Activated T-cell treated with anti-CD3 and anti-CD28 coated beads, Interleukin-2, amount 50 U/mL, for 72 hours (primary cell): ENCODE data around the gene ZDHHC21. TPM values are rescaled to one million over a fixed set of nuclear protein-coding genes. Genes with fewer than 3 reads are reported as not detected.

Source experiments
- ATAC-seq, 2 donors: fragments of 150-1000 bp; cut with Tn5 transposase; replicated peaks in 1 of 2; 2 replicates each; pipeline ENCODE4 v1.10.0; 2021; ENCODE audit warnings: moderate library complexity in 2 of 2, mild to moderate bottlenecking in 1 of 2
- DNase-seq, 2 donors: peaks; one replicate each; pipeline ENCODE4 v3.0.0; 2021 to 2022; ENCODE audit warnings: mixed read lengths in 1 of 2
- H3K27ac Mint-ChIP-seq: one replicate; pipeline ENCODE4 v1.8.0; 2022; ENCODE audit warnings: mild to moderate bottlenecking, moderate library complexity, mixed read lengths
- H3K27me3 Mint-ChIP-seq: one replicate; pipeline ENCODE4 v1.8.0; 2022; ENCODE audit warnings: low read depth, mixed read lengths
- H3K36me3 Mint-ChIP-seq, 2 donors: one replicate each; pipeline ENCODE4 v1.8.0; 2022; ENCODE audit warnings: mixed read lengths in 2 of 2, mild to moderate bottlenecking in 1 of 2; ENCODE audit not compliant: insufficient read depth in 2 of 2
- H3K4me1 Mint-ChIP-seq: one replicate; pipeline ENCODE4 v1.8.0; 2022; ENCODE audit warnings: low read depth, mixed read lengths
- H3K4me3 Mint-ChIP-seq, 2 donors: one replicate each; pipeline ENCODE4 v1.8.0; 2022; ENCODE audit warnings: mild to moderate bottlenecking in 2 of 2, mixed read lengths in 2 of 2, moderate library complexity in 2 of 2
- H3K9me3 Mint-ChIP-seq, 2 donors: one replicate each; pipeline ENCODE4 v1.8.0; 2022; ENCODE audit warnings: mixed read lengths in 2 of 2
- total RNA-seq, 2 donors: library from RNA; stranded (reverse); gene quantifications; one replicate each; pipeline ENCODE4 v1.2.3, GENCODE V29; 2022

ZDHHC21 gene, protein sequence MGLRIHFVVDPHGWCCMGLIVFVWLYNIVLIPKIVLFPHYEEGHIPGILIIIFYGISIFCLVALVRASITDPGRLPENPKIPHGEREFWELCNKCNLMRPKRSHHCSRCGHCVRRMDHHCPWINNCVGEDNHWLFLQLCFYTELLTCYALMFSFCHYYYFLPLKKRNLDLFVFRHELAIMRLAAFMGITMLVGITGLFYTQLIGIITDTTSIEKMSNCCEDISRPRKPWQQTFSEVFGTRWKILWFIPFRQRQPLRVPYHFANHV
- 1 to 10 TPM; 7.4 to 7.8 TPM for total RNA-seq

- Mint-ChIP-seq H3K27ac (peak within 1 kb of the TSS; percentile 99), H3K4me1 (peaks cover 37% of the 10 kb centered on the region), H3K4me3 (peak within 1 kb of the TSS; percentile 95 to 98), H3K9me3 (no peaks in the 10 kb centered on the region), H3K27me3 (peaks cover 18% of the 10 kb centered on the region), H3K36me3 (peaks cover 2% of the 10 kb centered on the region in 2 donors)
- ATAC-seq (peak; percentile 93 to 95), DNase-seq (peak; percentile 72 to 77)
Measured at GRCh38 chr9:14693251-14693861, at the start of gene ZDHHC21. Gene ZDHHC21 (minus strand): TSS chr9:14693432. CDS start chr9:14674340, 19,092 bp downstream.

DNA sequence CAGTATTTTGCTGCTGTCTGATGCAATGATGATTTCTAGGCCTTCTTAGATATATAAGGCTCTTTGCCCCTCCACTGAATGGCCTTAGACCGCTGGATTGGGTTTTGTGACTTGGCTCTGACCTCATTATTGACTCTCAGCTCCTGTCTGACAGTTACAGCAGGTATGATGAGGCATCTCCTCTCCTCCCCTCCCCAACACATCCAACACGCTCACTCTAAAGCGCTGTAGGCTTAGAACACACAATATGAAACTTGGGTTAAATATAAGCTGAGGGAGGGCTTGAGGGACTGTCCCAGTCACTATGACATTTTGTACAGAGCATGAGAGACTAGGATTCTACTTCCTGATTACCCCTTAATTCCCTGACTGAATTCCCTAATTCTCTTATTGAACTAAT is 48.1 kb upstream of the ZDHHC21 start:
- DNase-seq, result no peak
- Mint-ChIP-seq H3K36me3 (no peaks in the 10 kb centered on the region), H3K27ac (no peak overlapping the region), H3K27me3 (peaks cover 15% of the 10 kb centered on the region), H3K4me1 (no peaks in the 10 kb centered on the region), H3K4me3 (no peak overlapping the region), H3K9me3 (peaks cover 3% of the 10 kb centered on the region in 2 donors)
- ATAC-seq, result no peak

DNA sequence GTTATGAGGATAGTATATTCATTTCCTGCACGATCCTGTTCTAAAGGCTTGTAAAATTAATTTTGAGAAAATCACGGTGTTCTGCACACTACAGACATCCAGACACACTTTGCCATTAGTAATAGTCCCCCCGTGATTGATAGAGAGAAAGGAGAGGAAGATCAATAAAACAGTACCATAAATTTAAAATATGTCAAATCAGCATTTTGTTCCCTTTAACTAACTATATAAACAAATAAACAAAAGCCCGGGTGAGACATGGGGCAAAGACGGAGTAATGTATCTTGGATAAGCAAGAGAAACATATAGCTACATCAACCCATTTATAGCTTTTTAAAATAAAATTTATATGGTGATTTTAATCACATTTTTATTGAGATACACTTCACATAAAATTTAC is 39.9 kb upstream of the ZDHHC21 start:
- no peak overlapping the region for H3K27ac Mint-ChIP-seq
- ATAC-seq (no peak), DNase-seq (no peak)
- no peaks in the 10 kb centered on the region for H3K9me3 Mint-ChIP-seq
- peaks cover 27% of the 10 kb centered on the region for H3K27me3 Mint-ChIP-seq
- no peak overlapping the region for H3K4me3 Mint-ChIP-seq
- H3K4me1 Mint-ChIP-seq, result no peaks in the 10 kb centered on the region
- H3K36me3 Mint-ChIP-seq, result no peaks in the 10 kb centered on the region

- Mint-ChIP-seq H3K9me3 (no peaks in the 10 kb centered on the region), H3K27ac (no peak overlapping the region), H3K4me3 (no peak overlapping the region), H3K36me3 (no peaks in the 10 kb centered on the region), H3K4me1 (no peaks in the 10 kb centered on the region), H3K27me3 (peaks cover 16% of the 10 kb centered on the region)
- ATAC-seq (no peak), DNase-seq (no peak)
Measured at GRCh38 chr9:14731294-14731981, 38.2 kb upstream of the ZDHHC21 start.

GRCh38 chr9:14730461-14730898 is 37.2 kb upstream of the ZDHHC21 start:
- Mint-ChIP-seq H3K9me3 (no peaks in the 10 kb centered on the region), H3K27ac (no peak overlapping the region), H3K36me3 (no peaks in the 10 kb centered on the region), H3K27me3 (peaks cover 17% of the 10 kb centered on the region), H3K4me1 (no peaks in the 10 kb centered on the region), H3K4me3 (no peak overlapping the region)
- no peak for ATAC-seq
- no peak for DNase-seq

GRCh38 chr9:14723301-14723700 is 30.1 kb upstream of the ZDHHC21 start:
- ATAC-seq (no peak), DNase-seq (no peak)
- Mint-ChIP-seq H3K27ac (no peak overlapping the region), H3K4me1 (no peaks in the 10 kb centered on the region), H3K4me3 (no peak overlapping the region), H3K9me3 (no peaks in the 10 kb centered on the region), H3K27me3 (peaks cover 29% of the 10 kb centered on the region), H3K36me3 (no peaks in the 10 kb centered on the region)

DNA sequence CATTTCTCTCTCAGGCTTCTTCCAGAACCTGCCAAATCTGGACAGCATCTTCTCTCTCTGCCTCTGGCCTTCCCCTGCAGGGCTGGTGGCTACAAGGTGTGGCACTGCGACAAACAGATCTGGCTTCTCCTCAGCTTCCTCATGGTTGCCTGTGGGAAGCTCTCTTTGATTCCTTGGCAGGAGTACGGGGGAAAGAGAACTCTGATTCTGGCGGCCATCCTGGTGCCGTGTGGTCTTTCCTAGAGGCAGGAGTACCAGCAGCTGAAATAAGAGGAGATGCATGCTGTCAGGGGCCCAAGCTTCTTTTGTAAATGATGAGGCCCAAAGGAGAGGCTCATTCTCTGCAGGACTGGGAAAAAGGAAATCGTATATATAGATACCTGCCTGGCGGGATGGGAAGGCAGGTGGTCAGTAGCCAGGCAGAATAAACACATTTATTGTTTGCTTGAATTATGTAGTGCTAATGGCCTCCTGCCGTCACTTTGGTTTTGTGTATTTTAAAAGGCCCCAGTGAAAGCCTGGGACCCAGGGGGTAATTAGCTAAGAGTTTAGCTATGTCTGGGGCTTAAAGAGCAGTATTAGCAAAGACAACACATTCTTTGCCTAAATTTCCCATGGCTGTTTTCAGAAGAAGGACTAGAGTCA is 29.3 kb upstream of the ZDHHC21 start, which contains the start of gene CER1:
CER1 (minus strand) TSS at position 343 of the 645 bp plus-strand sequence; CDS start at position 282, 61 bp downstream.
- ATAC-seq, result no peak
- H3K9me3 Mint-ChIP-seq, result no peaks in the 10 kb centered on the region
- H3K4me3 Mint-ChIP-seq, result no peak within 1 kb of the TSS
- peaks cover 29% of the 10 kb centered on the region for H3K27me3 Mint-ChIP-seq
- DNase-seq, result no peak
- no peak within 1 kb of the TSS for H3K27ac Mint-ChIP-seq
- H3K36me3 Mint-ChIP-seq, result no peaks in the 10 kb centered on the region
- no peaks in the 10 kb centered on the region for H3K4me1 Mint-ChIP-seq

GRCh38 chr9:14719231-14719923 is 26.1 kb upstream of the ZDHHC21 start:
- Mint-ChIP-seq H3K9me3 (no peaks in the 10 kb centered on the region), H3K27me3 (peaks cover 25% of the 10 kb centered on the region), H3K4me3 (no peak overlapping the region), H3K36me3 (no peaks in the 10 kb centered on the region), H3K4me1 (no peaks in the 10 kb centered on the region), H3K27ac (peak overlapping the region; percentile 5)
- no peak for ATAC-seq
- no peak for DNase-seq

- ATAC-seq, result no peak
- no peak for DNase-seq
- no peak overlapping the region for H3K27ac Mint-ChIP-seq
- H3K27me3 Mint-ChIP-seq, result peaks cover 36% of the 10 kb centered on the region
- H3K4me3 Mint-ChIP-seq, result no peak overlapping the region
- no peaks in the 10 kb centered on the region for H3K4me1 Mint-ChIP-seq
- peaks cover 0 to 3% of the 10 kb centered on the region in 2 donors for H3K9me3 Mint-ChIP-seq
- H3K36me3 Mint-ChIP-seq, result peaks cover 0 to 2% of the 10 kb centered on the region in 2 donors
Measured at GRCh38 chr9:14715102-14715501, 21.9 kb upstream of the ZDHHC21 start.

- no peak overlapping the region for H3K27ac Mint-ChIP-seq
- no peak for ATAC-seq
- H3K9me3 Mint-ChIP-seq, result peaks cover 0 to 7% of the 10 kb centered on the region in 2 donors
- no peaks in the 10 kb centered on the region for H3K4me1 Mint-ChIP-seq
- no peak for DNase-seq
- peaks cover 47% of the 10 kb centered on the region for H3K27me3 Mint-ChIP-seq
- H3K4me3 Mint-ChIP-seq, result no peak overlapping the region
- H3K36me3 Mint-ChIP-seq, result peaks cover 3 to 6% of the 10 kb centered on the region in 2 donors
Measured at GRCh38 chr9:14713187-14713767, 20.0 kb upstream of the ZDHHC21 start.

- Mint-ChIP-seq H3K27me3 (peaks cover 56% of the 10 kb centered on the region), H3K27ac (no peak overlapping the region), H3K36me3 (peaks cover 5 to 9% of the 10 kb centered on the region in 2 donors), H3K9me3 (peaks cover 1 to 10% of the 10 kb centered on the region in 2 donors), H3K4me3 (no peak overlapping the region), H3K4me1 (no peaks in the 10 kb centered on the region)
- ATAC-seq, result no peak
- DNase-seq, result no peak
Measured at GRCh38 chr9:14710804-14711203, 17.6 kb upstream of the ZDHHC21 start.

GRCh38 chr9:14706530-14707140 is 13.4 kb upstream of the ZDHHC21 start:
- Mint-ChIP-seq H3K36me3 (peaks cover 13 to 16% of the 10 kb centered on the region in 2 donors), H3K4me1 (no peaks in the 10 kb centered on the region), H3K4me3 (no peak overlapping the region), H3K9me3 (peaks cover 6 to 16% of the 10 kb centered on the region in 2 donors), H3K27ac (no peak overlapping the region), H3K27me3 (peaks cover 38% of the 10 kb centered on the region)
- no peak for ATAC-seq
- no peak for DNase-seq
